NCI-H510A treated with DMSO at 0.1 percent for 48 hours (cell line): ENCODE measurements around the gene RAMP3.

ENCODE experiments used
- DNase-seq: peaks from one replicate; lab custom pipeline; 2025; lab: John Stamatoyannopoulos, UW

Gene RAMP3

GRCh38 chr7:45223078-45223477 lies 65.5 kb downstream of the RAMP3 start:
- no peak for DNase-seq

GRCh38 chr7:45223728-45224630 lies 66.4 kb downstream of the RAMP3 start:
- DNase-seq: no peak

DNA sequence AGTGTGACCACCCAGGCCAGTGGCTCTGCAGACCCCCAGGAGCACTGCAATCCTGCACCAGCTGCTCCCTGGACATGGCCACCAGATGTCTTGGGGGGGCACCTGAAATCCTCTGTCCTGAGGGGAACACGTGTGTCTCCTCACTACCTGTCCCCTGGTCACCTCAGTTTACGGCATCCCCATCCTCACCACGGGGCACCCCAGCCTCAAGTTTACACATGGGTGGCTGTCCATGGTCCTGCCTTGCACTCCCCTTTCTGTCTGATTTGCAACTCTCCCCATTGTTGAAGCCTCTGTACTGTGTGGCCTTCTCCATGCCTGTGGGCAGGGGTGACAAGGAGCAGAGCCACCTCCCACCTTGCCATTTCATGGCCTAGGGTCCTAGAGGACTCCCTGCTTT lies 67.2 kb downstream of the RAMP3 start:
- no peak for DNase-seq

DNA sequence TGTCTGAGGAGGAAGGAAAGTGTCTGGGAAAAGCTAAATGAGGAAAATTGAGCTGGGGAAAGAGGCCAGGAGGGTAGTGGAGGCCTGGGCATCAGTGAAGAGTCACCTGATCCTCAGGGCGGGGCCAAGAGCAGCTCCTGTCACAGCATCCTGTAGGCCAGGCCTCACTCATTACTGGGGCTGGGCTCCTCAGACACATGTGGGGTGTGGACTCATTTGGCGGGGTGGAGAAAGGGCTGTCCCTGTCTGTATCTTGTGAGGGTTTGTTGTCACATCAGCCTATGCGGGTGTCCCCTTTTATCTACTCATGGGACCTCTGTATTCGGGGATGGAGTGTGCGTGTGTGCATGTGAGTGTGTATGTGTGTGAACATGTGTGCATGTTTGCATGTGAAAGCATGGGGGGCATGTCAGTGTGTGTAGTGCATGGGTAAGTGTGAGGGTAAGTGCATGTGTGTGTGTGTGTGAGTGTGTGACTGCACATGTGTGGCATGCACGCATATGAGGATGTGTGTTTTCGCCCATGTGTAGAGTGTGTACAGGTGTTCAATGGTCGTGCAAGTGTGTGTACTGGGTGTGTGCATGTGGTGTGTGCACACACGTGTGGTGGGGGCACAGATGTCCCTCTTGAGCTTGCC lies 67.8 kb downstream of the RAMP3 start:
- DNase-seq: no peak

DNA sequence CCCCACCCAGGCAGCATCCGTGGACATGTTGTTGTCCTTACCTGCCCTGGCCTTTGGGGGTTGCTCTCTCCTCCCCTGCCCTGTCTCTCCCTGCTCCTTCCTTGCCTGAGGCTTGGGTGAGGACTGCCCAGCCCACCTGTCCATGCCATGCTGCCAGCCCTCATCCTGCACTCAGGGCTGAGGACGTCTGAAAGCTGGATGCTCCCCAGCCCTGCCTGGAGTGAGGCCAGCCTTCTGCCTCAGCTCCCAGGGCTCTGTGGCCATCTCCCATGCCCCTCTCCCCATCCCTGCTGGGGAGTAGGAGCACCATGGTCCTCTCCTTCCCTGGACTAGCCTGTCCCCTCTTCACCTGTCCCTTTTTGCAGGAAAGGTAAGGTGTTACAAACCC lies 68.4 kb downstream of the RAMP3 start:
- no peak for DNase-seq

DNA sequence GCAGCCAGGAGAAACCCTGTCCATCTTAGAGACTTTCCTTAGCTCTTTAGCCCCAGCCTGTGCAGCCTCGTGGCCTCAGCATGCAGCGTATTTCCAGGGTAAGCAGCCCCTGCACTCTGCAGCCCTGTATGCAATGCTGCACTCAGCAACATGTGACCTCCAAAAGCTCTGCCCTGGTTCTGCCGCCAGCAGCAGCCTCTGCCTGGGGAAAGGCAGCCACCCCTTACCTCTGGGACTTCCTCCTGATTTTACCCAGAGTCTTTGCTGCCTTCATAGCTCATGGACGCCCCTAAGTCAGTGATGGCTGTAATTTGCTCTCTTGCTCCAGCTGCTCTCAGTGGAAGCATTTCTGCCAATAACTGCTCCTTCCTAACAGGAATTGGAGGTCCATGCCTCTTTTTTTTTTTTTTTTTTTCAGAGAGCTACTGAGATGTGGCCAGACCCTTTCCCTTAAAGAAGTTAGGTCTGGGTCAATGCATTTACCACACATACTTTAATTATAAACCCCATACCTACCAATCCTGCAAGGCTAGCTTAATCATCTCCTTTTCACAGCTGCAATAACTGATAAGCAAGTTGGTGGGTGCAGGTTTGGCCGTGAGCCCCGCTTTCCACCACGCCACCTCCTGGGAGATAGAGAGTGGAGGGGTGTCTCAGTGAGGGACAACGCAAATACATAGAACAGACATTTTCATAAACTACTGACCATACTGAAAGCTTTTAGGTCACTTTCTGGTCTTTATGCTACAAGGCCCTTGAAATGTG lies 71.7 kb downstream of the RAMP3 start:
- DNase-seq: no peak

DNA sequence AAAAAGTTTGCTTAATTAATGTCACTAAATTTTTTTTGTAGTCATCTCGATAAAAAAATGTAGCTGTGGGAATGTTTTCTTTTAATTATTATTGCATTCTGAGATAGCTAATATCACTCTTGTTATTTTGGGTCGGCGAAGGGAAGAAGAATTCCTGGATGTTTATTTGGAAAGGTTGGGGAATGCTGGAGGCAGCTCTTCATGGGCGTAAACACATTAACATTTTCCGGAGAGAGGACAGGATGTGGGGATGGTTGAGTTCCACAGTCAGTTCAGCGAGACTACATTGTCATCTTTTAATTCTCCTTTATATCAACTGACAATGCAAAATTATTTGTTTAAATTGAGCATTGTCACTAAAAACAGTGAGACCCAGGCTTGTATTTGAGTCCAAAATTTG lies 72.5 kb downstream of the RAMP3 start:
- DNase-seq: no peak

DNA sequence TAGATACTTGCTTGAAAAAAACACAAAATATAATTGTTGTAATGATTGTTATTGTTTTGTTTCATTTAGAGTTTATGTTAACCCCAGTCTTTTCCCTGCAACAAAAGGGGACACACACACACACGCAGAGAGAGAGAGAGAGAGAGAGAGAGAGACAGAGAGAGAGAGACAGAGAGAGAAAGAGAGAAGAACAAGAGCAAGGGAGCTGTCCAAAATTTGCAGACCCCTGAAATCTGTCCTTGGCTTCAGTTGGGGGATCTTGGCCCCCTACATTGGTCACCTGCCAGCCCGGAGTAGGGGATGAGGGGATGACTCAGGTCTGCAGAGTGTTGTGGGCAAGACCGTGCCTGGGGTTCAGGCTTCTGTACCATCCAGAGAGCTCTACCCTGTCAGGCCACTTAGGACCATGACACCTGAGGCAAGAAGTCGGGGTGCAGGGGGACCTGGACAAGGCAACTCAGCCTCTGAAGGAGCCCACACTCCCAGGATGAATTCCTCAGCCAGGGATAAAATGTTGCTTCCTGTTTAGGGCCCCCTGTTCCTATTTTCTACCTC lies 73.1 kb downstream of the RAMP3 start:
- DNase-seq: no peak

- DNase-seq: no peak
Observed at GRCh38 chr7:45233249-45233775, 75.7 kb downstream of the RAMP3 start.
